GM12872 (cell line): ENCODE results near the gene KSR2.

Source experiments
- TF ChIP-seq, protein P1 (sequence below): IDR thresholded peaks from 3 replicates; pipeline ENCODE4 v1.5.1; 2011; ENCODE audit warnings: low read depth, mild to moderate bottlenecking, low read length, moderate library complexity; ENCODE audit not compliant: insufficient read depth

The KSR2 gene

DNA sequence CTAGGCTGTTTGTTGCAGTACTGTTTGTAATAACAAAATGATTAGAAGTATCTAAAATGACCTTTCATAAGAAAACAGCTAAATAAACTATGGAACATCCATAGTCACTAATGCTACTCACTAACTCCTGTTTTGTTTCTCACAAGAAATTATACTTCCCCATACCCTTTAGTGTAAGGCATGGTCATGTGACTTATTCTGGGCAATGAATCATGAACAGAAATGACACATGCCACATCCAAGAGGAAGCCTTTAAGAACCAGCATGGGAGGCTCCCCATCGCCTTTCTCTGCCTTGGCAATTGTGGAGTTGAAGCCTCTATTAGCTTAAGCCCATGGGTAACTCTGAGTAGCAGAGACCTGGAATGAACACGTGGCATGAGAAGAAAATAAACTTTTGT, 49.3 kb downstream of the KSR2 start:
- TF ChIP-seq, protein P1, sequence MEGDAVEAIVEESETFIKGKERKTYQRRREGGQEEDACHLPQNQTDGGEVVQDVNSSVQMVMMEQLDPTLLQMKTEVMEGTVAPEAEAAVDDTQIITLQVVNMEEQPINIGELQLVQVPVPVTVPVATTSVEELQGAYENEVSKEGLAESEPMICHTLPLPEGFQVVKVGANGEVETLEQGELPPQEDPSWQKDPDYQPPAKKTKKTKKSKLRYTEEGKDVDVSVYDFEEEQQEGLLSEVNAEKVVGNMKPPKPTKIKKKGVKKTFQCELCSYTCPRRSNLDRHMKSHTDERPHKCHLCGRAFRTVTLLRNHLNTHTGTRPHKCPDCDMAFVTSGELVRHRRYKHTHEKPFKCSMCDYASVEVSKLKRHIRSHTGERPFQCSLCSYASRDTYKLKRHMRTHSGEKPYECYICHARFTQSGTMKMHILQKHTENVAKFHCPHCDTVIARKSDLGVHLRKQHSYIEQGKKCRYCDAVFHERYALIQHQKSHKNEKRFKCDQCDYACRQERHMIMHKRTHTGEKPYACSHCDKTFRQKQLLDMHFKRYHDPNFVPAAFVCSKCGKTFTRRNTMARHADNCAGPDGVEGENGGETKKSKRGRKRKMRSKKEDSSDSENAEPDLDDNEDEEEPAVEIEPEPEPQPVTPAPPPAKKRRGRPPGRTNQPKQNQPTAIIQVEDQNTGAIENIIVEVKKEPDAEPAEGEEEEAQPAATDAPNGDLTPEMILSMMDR = no peak

DNA sequence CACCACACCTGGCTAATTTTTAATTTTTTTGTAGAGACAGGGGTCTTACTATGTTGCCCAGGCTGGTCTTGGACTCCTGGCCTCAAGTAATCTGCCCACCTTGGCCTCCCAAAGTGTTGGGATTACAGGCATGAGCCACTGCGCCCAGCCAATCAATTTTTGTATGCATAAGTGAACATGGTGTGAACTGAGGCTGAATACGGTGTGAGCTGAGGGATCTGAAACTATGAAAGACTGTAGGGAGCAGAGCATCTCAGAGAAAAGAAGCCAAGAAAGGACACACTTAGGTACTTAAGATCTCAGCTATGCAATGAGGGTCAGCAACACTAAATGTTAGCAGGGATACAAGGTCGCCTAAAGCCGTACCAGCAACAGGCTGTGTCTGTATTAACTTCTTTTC, 54.1 kb downstream of the KSR2 start:
- TF ChIP-seq, protein P1 = no peak

DNA sequence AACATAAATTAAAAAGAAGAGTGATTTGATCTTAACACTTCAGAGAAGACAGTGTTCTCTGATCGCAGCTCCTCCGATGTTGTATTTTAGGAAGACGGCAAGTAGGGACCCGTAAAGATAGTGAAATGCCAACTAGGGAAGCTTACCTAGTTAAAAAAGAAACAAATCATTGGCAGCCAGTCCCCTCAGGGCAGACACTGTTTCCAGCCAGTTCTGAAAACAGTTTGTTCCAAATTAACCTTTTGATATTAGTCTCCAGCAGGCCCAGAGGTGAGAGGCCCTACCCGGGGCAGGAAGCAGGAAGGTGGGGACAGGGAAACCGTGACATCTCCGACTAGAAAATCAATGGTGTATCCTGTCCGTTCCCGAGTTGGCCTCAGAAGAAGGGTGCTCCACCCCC, 56.0 kb downstream of the KSR2 start:
- TF ChIP-seq, protein P1 = no peak

DNA sequence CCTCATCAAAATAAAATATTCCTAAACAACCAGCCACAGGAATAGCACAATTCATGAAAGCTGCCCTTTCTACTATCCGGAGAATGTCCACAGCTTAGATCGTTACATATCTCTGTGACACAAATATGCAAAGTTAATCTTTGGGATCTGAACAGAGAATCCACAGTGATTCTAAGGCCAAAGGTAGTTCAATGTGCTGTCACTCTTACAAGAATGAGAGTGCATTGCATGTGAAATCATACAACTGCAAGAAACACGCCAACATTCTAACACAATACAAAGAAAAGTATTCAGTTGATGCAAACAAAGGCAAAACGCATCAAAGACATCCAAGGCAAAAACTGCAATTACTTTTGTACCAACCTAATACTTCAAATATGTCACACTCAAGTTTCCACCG, 60.4 kb downstream of the KSR2 start:
- TF ChIP-seq, protein P1 = no peak

DNA sequence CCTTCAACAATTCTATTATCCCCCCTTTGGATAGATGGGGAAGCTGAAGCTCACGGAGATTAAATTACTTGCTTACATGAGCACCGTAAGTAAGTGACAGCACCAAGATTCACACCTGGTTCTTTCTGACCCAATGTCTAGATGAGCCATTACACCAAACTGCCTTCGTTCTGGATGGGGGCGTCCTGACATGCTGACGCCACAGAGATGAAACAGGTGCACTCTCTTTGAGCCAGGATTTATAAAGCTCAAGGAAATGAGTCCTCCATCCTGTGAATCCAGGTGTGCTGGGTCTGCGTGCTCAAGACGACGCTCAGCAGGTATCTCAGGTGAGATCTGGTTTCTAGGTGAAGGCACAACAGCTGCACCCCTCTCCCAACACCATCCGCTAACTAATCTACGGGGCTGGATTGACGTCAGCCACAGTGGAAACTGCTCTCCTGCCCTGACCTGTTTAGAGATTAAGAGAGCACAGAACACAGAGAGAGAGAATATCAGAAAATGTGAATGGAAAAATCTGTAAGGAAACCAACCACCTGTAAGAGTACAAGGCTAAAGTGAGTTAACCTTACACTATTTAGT, 61.6 kb downstream of the KSR2 start:
- TF ChIP-seq, protein P1 = no peak

DNA sequence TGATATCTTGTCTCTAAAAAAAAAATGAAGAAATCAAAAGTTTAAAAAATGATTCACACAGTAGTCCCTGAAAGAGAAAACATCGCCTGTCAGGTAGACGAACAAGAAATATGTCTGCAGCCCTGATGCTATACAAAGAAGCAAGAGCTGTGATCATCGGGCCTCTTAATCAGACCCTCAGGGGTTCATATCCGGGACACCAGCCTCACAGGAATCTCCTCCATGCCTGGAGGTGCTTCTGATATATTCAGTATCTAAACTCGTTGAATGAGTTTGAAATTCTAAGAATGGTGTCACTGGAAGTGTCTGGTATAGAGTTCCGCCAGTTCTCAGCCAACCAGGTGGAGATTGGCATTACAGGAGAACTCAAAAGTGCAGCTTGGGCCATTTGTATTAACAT, 64.7 kb downstream of the KSR2 start:
- TF ChIP-seq, protein P1 = no peak

DNA sequence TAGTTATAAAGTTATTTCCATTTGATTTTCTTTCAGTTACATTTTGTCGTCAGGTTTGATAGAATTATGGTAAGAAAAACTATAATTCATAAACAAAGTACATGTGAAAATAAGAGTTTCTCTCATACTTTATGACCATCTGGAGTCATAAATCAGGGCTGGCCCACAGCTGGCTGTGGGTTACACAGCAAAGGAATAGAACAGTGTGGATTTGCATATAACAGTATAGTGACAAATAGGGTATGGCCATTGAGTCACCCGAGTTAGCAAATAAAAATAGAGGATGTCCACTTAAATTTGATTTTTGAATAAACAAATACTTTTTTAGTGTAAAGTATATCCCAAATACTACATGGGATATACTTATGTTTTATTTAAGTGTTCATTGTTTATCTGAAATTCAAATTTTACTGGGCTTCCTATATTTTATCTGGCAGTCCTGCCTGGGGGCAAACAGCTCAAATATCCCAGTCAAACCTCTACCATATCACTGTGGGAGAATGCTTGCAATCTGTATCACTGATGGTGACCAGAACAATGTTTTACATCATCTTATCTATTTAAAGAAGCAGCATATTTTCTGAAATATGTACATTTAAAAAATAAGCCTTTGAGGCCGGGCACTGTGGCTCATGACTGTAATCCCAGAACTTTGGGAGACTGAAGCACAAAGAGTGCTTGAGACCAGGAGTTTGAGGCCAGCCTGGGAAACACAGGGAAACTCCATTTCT, 65.5 kb downstream of the KSR2 start:
- TF ChIP-seq, protein P1 = no peak
